Measurements from ENCODE around the gene METTL26. TPM values are rescaled to one million over a fixed set of nuclear protein-coding genes. Genes with fewer than 3 reads are reported as not detected.

Gene METTL26
- total and polyA plus RNA-seq, 10 of the 15 experiments (the other 5 are each of a cell fraction or from before 2014, with no cell fraction given) = 5.4 to 163 (median 79.3) TPM

DNA sequence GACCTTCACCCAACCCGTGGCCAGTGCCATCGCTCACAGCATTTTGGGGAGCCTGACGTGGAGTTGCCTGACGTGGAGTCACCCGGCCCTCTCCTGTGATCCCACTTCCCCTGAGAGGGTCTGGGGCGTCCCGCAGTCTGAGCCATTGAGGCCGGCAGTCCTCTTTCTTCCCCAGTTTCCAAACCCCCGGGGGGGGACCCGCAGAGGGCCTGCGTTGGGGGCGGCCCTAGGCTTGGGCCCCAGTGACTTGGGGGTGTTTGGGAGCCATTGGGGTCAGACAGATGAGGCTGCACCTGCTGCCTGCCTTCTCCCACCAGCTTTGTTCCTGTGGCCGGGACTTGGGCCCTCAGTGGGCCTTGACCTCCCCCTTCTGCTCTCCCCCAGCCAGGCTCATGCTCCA is 33.6 kb upstream of the METTL26 start:
- FAIRE-seq = no peak
- intact Hi-C loops (cut with micrococcal nuclease; ENCODE audit: unreplicated experiment) (loop anchor here (10.0 kb wide), 1 partner anchor 275 kb away; the partner anchor contains the start of gene NME4), in situ Hi-C loops (cut with MboI) (loop anchor here (10.0 kb wide), 1 partner anchor 275 kb away; the partner anchor contains the start of gene NME4)
- TF ChIP-seq SIN3A (IDR thresholded peaks at IDR 0.05; ENCODE audit: low read depth, low read length) = no peak
- no peak for TF ChIP-seq ZNF384 (IDR thresholded peaks at IDR 0.05; ENCODE audit: borderline replicate concordance, low read depth, low read length)
- no peak for TF ChIP-seq ZNF622 (IDR thresholded peaks at IDR 0.05)
- TF ChIP-seq SUZ12 (IDR thresholded peaks at IDR 0.05; ENCODE audit: unreplicated experiment) = no peak
- no peak for TF ChIP-seq TBL1XR1 (IDR thresholded peaks at IDR 0.05; ENCODE audit: low read depth, low read length)
- no peak for TF ChIP-seq JUNB (IDR thresholded peaks at IDR 0.05)
- TF ChIP-seq CBX5 (IDR thresholded peaks at IDR 0.05; ENCODE audit: low read depth) = no peak
- TF ChIP-seq, protein P1, sequence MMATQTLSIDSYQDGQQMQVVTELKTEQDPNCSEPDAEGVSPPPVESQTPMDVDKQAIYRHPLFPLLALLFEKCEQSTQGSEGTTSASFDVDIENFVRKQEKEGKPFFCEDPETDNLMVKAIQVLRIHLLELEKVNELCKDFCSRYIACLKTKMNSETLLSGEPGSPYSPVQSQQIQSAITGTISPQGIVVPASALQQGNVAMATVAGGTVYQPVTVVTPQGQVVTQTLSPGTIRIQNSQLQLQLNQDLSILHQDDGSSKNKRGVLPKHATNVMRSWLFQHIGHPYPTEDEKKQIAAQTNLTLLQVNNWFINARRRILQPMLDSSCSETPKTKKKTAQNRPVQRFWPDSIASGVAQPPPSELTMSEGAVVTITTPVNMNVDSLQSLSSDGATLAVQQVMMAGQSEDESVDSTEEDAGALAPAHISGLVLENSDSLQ (IDR thresholded peaks at IDR 0.05) = no peak
- TF ChIP-seq STAT1 (conservative IDR thresholded peaks at IDR 0.05) = no peak
- Histone ChIP-seq H3K9ac (ENCODE audit: control insufficient read depth, insufficient read depth, low read length) (peak overlapping the region; percentile 97; the same call in 1 of the 2 replicates), H2AFZ (ENCODE audit: control insufficient read depth, low read depth, low read length) (no peak overlapping the region), H3K4me2 (ENCODE audit: control insufficient read depth, insufficient read depth) (no peak overlapping the region; the same call in 1 of the 2 replicates), H3K79me2 (ENCODE audit: control insufficient read depth, insufficient read depth, low read length) (peaks cover 16% of the 10 kb centered on the region), H4K20me1 (ENCODE audit: control insufficient read depth, insufficient read depth) (no peaks in the 10 kb centered on the region; the same call in 1 of the 2 replicates), H3K9me3 (replicated peaks; ENCODE audit: control insufficient read depth, insufficient read depth, low read length) (no peaks in the 10 kb centered on the region), H3K4me1 (ENCODE audit: control insufficient read depth, insufficient read depth, low read length) (peaks cover 2% of the 10 kb centered on the region; the same call in 1 of the 2 replicates), H3K27ac (ENCODE audit: control insufficient read depth, insufficient read depth) (no peak overlapping the region), H3K4me3 (no peak overlapping the region), H3K36me3 (ENCODE audit: control insufficient read depth in 2 of 2, insufficient read depth in 2 of 2, low read length in 1 of 2) (peaks cover 0 to 18% of the 10 kb centered on the region in 2 experiments; a peak in 3 of 4 replicates), H3K27me3 (replicated peaks in 1 of 2; ENCODE audit: control insufficient read depth in 2 of 2, insufficient read depth in 2 of 2, low read length in 1 of 2) (no peaks in the 10 kb centered on the region)
- ChIA-PET CTCF (interaction anchor here (1.6 kb wide), 1 partner anchor 10 kb away, joined by 3 read pairs; no protein-coding TSS in a partner anchor), RAD21 (ENCODE audit: unreplicated experiment) (no interaction called here), POLR2A (interaction anchor here (1.1 kb wide), 1 partner anchor 20 kb away, joined by 3 read pairs; no protein-coding TSS in a partner anchor), SMC1A (ENCODE audit: uncharacterized antibody, unreplicated experiment) (no interaction called here)
- no peak for DNase-seq (ENCODE audit: low read depth, low spot score)
- WGBS (ENCODE audit: insufficient coverage, insufficient replicate concordance, low lambda C conversion rate, missing lambda C conversion rate) = 90% methylated on average over 11 of the region's 13 CpGs
- no peak for ATAC-seq
- no TSS peak for BruUV-seq (replicated peaks)

All from GM12878 (cell line).